HG03460 (cell line): ENCODE data around the gene HPN.
"Not testable (repeated sequence)": the region's sequence is repeated elsewhere in the genome, so short reads cannot be mapped to it uniquely, and the experiment has no call there.

ENCODE experiments used
- ATAC-seq: cut with Tn5 transposase; IDR thresholded peaks from one replicate; pipeline ENCODE4 v1.9.1; 2021; ENCODE audit not compliant: unreplicated experiment

Gene HPN

GRCh38 chr19:35027009-35027408, 14.5 kb upstream of the HPN start:
- ATAC-seq, result no peak

- no peak for ATAC-seq
Measured at GRCh38 chr19:35027851-35028599, 13.5 kb upstream of the HPN start.

GRCh38 chr19:35028600-35028885, 13.0 kb upstream of the HPN start:
- ATAC-seq, result not testable (repeated sequence)

GRCh38 chr19:35029275-35029736, 12.2 kb upstream of the HPN start:
- not testable (repeated sequence) for ATAC-seq

- no peak for ATAC-seq
Measured at GRCh38 chr19:35029737-35030256, 11.7 kb upstream of the HPN start.

- ATAC-seq, result no peak
Measured at GRCh38 chr19:35030257-35031071, 11.1 kb upstream of the HPN start, which contains the start of gene SCN1B. SCN1B (plus strand) TSS chr19:35030470; CDS start chr19:35030821, 351 bp downstream.

- no peak for ATAC-seq
Measured at GRCh38 chr19:35031072-35031881, 10.2 kb upstream of the HPN start.

GRCh38 chr19:35032356-35032865, 9.1 kb upstream of the HPN start:
- ATAC-seq, result no peak

GRCh38 chr19:35033067-35034004, 8.2 kb upstream of the HPN start:
- ATAC-seq, result no peak

- ATAC-seq, result no peak
Measured at GRCh38 chr19:35034005-35034502, 7.5 kb upstream of the HPN start.

GRCh38 chr19:35034588-35035382, 6.7 kb upstream of the HPN start:
- no peak for ATAC-seq

- no peak for ATAC-seq
Measured at GRCh38 chr19:35037716-35038622, 3.6 kb upstream of the HPN start.

- no peak for ATAC-seq
Measured at GRCh38 chr19:35038623-35039512, 2.7 kb upstream of the HPN start.

GRCh38 chr19:35039881-35040825, 1.4 kb upstream of the HPN start:
- ATAC-seq, result no peak

- no peak for ATAC-seq
Measured at GRCh38 chr19:35040826-35041547, 534 bp upstream of the HPN start.
